Panc1 (cell line): Measurements from ENCODE around the gene MRAS. TPM values are rescaled to one million over a fixed set of nuclear protein-coding genes. Genes with fewer than 3 reads are reported as not detected.

Experiments used
- ATAC-seq: fragments of 200-7000 bp; cut with Tn5 transposase; 2 replicates; pipeline ENCODE4 v1.9.1; 2020; ENCODE audit warnings: mild to moderate bottlenecking, moderate library complexity
- BruUV-seq: library from RNA; stranded (reverse); fragments of 400-500 nt; replicated peaks from 2 replicates; lab custom pipeline; 2021; lab: Mats Ljungman, UMichigan
- CTCF ChIA-PET: fragments of 300-600 bp; sonication (Branson Sonifier 250); formaldehyde crosslinking; loops from one replicate; lab custom pipeline; 2022; ENCODE audit warnings: antibody characterized with exemption; lab: Charles Lee
- POLR2A ChIA-PET: fragments of 300-600 bp; sonication (Branson Sonifier 250); formaldehyde crosslinking; loops from one replicate; lab custom pipeline; 2022; ENCODE audit warnings: antibody characterized with exemption; lab: Charles Lee
- DNase-seq: peaks from one replicate; pipeline ENCODE4 v3.0.0-alpha.2; 2010; ENCODE audit warnings: low read depth, low spot score
- H3K27ac ChIP-seq: 2 replicates; pipeline ENCODE4 v1.5.1; 2011; ENCODE audit warnings: mild to moderate bottlenecking, low read length, inconsistent platforms
- H3K27me3 ChIP-seq: fragments of 200-500 bp; sonication (Bioruptor generic); 2 replicates; pipeline ENCODE4 v1.6.0; 2014; ENCODE audit warnings: low read length, inconsistent platforms; ENCODE audit not compliant: control insufficient read depth, insufficient read depth
- H3K36me3 ChIP-seq: fragments of 200-500 bp; sonication (Bioruptor generic); 2 replicates; pipeline ENCODE4 v1.5.1; 2014; ENCODE audit warnings: inconsistent platforms, mild to moderate bottlenecking, low read length, moderate library complexity; ENCODE audit not compliant: control insufficient read depth, insufficient read depth
- H3K4me1 ChIP-seq: 2 replicates; pipeline ENCODE4 v1.5.1; 2011; ENCODE audit warnings: inconsistent platforms, mild to moderate bottlenecking, low read length, moderate library complexity; ENCODE audit not compliant: control insufficient read depth, insufficient read depth
- H3K4me3 ChIP-seq, 2 experiments: 2 replicates each; pipeline ENCODE4 v1.5.1; 2011 to 2012; ENCODE audit warnings: low read depth in 2 of 2, low read length in 2 of 2, mild to moderate bottlenecking in 2 of 2, inconsistent platforms in 1 of 2, moderate library complexity in 1 of 2
- H3K9me3 ChIP-seq: fragments of 200-500 bp; sonication (Bioruptor generic); 2 replicates; pipeline ENCODE4 v1.5.1; 2014; ENCODE audit warnings: low read depth, mild to moderate bottlenecking, inconsistent platforms, low read length, moderate library complexity; ENCODE audit not compliant: control insufficient read depth, insufficient read depth
- CTCF ChIP-seq: fragments of 450-650 bp; IDR thresholded peaks from 2 replicates; pipeline ENCODE4 v1.5.1; 2017; ENCODE audit warnings: mild to moderate bottlenecking
- POLR2AphosphoS5 ChIP-seq: IDR thresholded peaks from 2 replicates; pipeline ENCODE4 v1.6.1; 2012; ENCODE audit warnings: mild to moderate bottlenecking, low read depth, low read length, moderate library complexity
- REST ChIP-seq, 2 experiments: IDR thresholded peaks; 2 replicates each; pipeline ENCODE4 v1.6.1; 2011 to 2012; ENCODE audit warnings: low read depth in 2 of 2, control low read depth in 1 of 2, low read length in 1 of 2, mild to moderate bottlenecking in 1 of 2, moderate library complexity in 1 of 2; ENCODE audit not compliant: insufficient read depth in 1 of 2
- SIN3A ChIP-seq: IDR thresholded peaks from 2 replicates; pipeline ENCODE4 v1.6.1; 2012; ENCODE audit warnings: low read depth, mild to moderate bottlenecking, low read length, moderate library complexity, borderline replicate concordance; ENCODE audit not compliant: insufficient read depth
- TCF7L2 ChIP-seq: IDR thresholded peaks from 2 replicates; pipeline ENCODE4 v1.6.1; 2011; ENCODE audit warnings: mild to moderate bottlenecking, low read depth, low read length, inconsistent platforms
- in situ Hi-C: cut with HindIII; loops from 2 replicates; pipeline ENCODE4 v1.10.0; 2016; ENCODE audit warnings: low sequenced_read_pairs, low pct_unique_long_range_greater_than_20kb
- intact Hi-C: fragments of 100-400 bp; cut with micrococcal nuclease; formaldehyde crosslinking; loops from one replicate; pipeline ENCODE4 v1.10.0; 2022; ENCODE audit not compliant: unreplicated experiment
- total RNA-seq: library from RNA; stranded (reverse); gene quantifications from one replicate; pipeline ENCODE4 v1.2.1, GENCODE V29; 2021; ENCODE audit not compliant: unreplicated experiment

The MRAS gene
- total RNA-seq, 1 experiment from 2014 or later: 14.2 TPM

GRCh38 chr3:138441742-138442141 is 93.4 kb downstream of the MRAS start:
- CTCF ChIA-PET: no interaction called here
- POLR2A ChIA-PET: interaction anchor here (0.6 kb wide), 1 partner anchor 150 kb away, joined by 3 read pairs; no protein-coding TSS in a partner anchor
- in situ Hi-C loops: no loop called here
- H3K27ac ChIP-seq: no peak overlapping the region
- intact Hi-C loops: no loop called here
- H3K4me1 ChIP-seq: peaks cover 3% of the 10 kb centered on the region; the same call in 1 of the 2 replicates
- DNase-seq (no peak), ATAC-seq (no peak)
- TF ChIP-seq REST (IDR thresholded peaks at IDR 0.05; ENCODE audit: insufficient read depth in 1 of 2, low read depth in 2 of 2, low read length in 1 of 2): no peak
- TF ChIP-seq TCF7L2: no peak
- no peak for TF ChIP-seq CTCF
- TF ChIP-seq POLR2AphosphoS5: no peak
- no peak for TF ChIP-seq SIN3A
- no peaks in the 10 kb centered on the region for H3K9me3 ChIP-seq
- H3K36me3 ChIP-seq: no peaks in the 10 kb centered on the region
- H3K27me3 ChIP-seq: no peaks in the 10 kb centered on the region
- no peak overlapping the region for H3K4me3 ChIP-seq
- BruUV-seq: no TSS peak

- H3K27me3 ChIP-seq: no peaks in the 10 kb centered on the region
- H3K4me1 ChIP-seq: peaks cover 3% of the 10 kb centered on the region; the same call in 1 of the 2 replicates
- CTCF ChIA-PET: no interaction called here
- no peaks in the 10 kb centered on the region for H3K9me3 ChIP-seq
- H3K4me3 ChIP-seq: no peak overlapping the region
- DNase-seq (no peak), ATAC-seq (no peak)
- BruUV-seq: no TSS peak
- TF ChIP-seq POLR2AphosphoS5: no peak
- TF ChIP-seq CTCF: no peak
- TF ChIP-seq TCF7L2: no peak
- TF ChIP-seq REST (IDR thresholded peaks at IDR 0.05; ENCODE audit: insufficient read depth in 1 of 2, low read depth in 2 of 2, low read length in 1 of 2): no peak
- TF ChIP-seq SIN3A: no peak
- POLR2A ChIA-PET: no interaction called here
- in situ Hi-C loops: no loop called here
- intact Hi-C loops: no loop called here
- H3K27ac ChIP-seq: no peak overlapping the region
- H3K36me3 ChIP-seq: no peaks in the 10 kb centered on the region
Measured at GRCh38 chr3:138442433-138442832, 94.1 kb downstream of the MRAS start.
